GM12801 (cell line): ENCODE data around the gene AP5M1.

Experiments used
- TF ChIP-seq, protein P1 (sequence below): IDR thresholded peaks from one replicate; pipeline ENCODE4 v1.5.1; 2011; ENCODE audit warnings: control low read depth; ENCODE audit not compliant: insufficient read length; ENCODE audit errors: extremely low read depth

The AP5M1 gene

DNA sequence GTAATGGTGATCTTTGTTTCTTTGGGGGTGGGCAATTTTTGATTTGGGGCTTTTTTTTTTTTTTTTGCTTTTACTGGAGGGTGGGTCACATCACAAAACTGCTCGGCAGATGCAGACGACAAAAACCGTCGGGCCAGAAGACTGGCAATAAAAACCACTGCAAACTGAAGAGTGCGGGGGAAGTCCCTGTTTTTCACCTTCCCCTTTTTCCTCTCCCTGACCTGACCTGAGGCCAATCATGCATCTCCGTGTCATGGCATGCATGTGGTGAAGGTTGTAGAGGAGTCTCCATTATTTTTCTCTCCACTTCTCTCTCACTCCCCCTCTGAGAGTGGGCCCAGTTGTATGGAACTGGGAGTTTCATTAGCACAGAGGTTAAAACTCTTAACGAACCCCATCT lies 57.5 kb downstream of the AP5M1 start:
- TF ChIP-seq, protein P1, sequence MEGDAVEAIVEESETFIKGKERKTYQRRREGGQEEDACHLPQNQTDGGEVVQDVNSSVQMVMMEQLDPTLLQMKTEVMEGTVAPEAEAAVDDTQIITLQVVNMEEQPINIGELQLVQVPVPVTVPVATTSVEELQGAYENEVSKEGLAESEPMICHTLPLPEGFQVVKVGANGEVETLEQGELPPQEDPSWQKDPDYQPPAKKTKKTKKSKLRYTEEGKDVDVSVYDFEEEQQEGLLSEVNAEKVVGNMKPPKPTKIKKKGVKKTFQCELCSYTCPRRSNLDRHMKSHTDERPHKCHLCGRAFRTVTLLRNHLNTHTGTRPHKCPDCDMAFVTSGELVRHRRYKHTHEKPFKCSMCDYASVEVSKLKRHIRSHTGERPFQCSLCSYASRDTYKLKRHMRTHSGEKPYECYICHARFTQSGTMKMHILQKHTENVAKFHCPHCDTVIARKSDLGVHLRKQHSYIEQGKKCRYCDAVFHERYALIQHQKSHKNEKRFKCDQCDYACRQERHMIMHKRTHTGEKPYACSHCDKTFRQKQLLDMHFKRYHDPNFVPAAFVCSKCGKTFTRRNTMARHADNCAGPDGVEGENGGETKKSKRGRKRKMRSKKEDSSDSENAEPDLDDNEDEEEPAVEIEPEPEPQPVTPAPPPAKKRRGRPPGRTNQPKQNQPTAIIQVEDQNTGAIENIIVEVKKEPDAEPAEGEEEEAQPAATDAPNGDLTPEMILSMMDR, result no peak

DNA sequence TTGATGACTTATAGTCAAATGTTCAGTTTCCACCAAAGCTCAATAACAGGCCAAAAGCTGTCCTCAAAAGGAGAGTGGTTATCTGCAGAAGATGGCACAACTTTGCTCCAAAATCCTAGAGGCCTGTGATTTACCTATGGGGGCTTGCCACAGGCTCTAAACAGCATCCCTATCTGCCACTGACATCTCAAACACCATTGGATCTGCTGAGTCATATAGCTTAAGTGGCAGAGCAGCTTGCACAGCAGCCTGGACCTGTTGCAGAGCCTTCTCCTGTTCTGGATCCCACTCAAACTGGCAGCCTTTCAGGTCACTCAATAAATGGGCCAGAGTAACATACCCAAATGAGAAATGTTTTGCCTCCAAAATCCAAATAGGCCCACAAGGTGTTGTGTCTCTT lies 61.1 kb downstream of the AP5M1 start:
- TF ChIP-seq, protein P1, result no peak

DNA sequence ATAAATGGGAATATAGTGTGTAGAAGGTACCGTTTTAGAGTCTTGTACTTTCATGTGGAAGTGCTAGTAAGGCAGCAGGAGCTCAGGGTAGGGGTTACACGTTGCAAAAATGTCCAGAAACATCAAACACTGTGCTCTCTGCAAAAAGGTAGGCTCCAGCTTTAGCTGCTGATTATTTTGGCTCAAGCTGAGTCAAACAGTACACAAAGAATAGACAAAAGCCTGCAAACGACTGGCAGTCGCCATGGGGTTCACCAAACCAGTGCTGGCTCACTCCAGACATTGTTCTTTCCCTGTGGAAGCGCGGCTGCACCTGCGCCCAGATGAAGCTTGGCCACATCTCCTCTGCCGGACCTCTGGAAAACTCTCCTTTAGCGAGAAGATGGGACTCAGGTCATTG lies 76.3 kb downstream of the AP5M1 start:
- TF ChIP-seq, protein P1, result no peak

DNA sequence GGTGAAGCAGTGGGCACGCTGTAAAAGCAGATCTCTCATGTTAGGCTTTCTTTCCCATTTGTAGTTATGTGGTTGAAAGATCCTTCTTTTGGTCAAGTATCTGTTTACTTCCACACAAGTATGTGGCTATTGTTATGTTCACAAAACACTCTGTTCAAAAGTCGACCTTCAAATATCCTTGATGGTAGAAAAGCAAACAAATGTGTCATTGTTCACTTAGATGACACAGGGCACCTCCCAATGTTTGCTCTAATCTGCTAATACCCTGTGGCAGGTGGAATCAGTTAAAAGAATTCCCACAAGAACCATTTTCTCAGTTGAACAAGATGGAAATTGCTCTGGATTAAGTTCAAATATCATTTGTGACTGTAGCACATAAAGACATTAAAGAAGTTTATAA lies 78.0 kb downstream of the AP5M1 start:
- TF ChIP-seq, protein P1, result no peak
